ENCODE measurements around the gene PEX10.

The PEX10 gene

DNA sequence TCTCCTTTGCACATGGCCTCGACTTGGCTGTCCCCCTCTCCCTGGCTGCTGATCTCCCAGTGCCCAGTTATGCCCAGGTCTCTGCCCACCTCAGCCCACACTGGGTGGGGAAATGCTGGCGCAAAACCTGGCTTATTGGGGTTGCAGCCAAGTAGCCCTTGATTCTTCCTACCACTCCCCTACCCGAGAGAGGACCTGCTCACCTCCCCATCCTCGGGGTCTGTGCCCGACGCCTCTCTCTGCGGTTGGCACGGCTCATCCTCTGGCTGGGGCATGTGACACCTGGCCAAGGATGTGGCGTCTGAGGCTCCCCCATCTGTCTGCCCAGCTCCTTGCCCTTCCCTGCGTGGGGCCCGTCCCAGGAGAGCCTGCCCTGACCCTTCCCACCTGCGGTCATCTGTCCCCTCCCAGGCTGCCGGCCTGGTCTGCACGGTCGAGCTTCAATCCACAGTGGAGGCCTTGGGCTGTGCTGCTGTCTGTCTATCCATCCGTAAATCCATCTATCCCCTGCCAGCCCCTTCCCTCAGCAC, 6.5 kb upstream of the PEX10 start:
- H3K4me3 ChIP-seq (ENCODE audit: control insufficient read depth, low read depth, low read length) = no peak overlapping the region
- DNase-seq (ENCODE audit: low read depth) = no peak
- TF ChIP-seq, protein P1, sequence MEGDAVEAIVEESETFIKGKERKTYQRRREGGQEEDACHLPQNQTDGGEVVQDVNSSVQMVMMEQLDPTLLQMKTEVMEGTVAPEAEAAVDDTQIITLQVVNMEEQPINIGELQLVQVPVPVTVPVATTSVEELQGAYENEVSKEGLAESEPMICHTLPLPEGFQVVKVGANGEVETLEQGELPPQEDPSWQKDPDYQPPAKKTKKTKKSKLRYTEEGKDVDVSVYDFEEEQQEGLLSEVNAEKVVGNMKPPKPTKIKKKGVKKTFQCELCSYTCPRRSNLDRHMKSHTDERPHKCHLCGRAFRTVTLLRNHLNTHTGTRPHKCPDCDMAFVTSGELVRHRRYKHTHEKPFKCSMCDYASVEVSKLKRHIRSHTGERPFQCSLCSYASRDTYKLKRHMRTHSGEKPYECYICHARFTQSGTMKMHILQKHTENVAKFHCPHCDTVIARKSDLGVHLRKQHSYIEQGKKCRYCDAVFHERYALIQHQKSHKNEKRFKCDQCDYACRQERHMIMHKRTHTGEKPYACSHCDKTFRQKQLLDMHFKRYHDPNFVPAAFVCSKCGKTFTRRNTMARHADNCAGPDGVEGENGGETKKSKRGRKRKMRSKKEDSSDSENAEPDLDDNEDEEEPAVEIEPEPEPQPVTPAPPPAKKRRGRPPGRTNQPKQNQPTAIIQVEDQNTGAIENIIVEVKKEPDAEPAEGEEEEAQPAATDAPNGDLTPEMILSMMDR (conservative IDR thresholded peaks at IDR 0.05; ENCODE audit: control insufficient read depth, insufficient read depth, low read depth, low read length) = no peak

DNA sequence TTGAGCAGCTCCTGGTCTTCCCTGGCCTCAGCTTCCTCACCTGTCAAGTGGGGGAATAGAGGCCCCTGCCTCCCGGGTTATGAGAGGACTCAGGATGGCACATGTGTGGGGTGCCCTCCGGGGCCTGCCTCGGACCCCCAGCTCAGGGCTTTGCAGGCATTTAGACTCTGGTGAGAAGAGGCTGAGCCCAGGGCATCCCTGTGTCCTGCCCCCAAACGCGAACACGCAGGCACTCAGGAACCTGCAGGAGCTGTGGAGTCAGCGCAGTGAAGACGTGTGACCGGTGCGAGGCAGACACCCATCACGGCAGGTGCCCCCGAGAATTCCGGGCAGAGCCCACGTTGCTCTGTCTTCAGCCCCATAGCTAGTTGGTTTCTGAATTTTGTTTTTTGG, 5.5 kb upstream of the PEX10 start:
- H3K4me3 ChIP-seq (ENCODE audit: control insufficient read depth, low read depth, low read length) = no peak overlapping the region
- TF ChIP-seq, protein P1 (conservative IDR thresholded peaks at IDR 0.05; ENCODE audit: control insufficient read depth, insufficient read depth, low read depth, low read length) = no peak
- no peak for DNase-seq (ENCODE audit: low read depth)

DNA sequence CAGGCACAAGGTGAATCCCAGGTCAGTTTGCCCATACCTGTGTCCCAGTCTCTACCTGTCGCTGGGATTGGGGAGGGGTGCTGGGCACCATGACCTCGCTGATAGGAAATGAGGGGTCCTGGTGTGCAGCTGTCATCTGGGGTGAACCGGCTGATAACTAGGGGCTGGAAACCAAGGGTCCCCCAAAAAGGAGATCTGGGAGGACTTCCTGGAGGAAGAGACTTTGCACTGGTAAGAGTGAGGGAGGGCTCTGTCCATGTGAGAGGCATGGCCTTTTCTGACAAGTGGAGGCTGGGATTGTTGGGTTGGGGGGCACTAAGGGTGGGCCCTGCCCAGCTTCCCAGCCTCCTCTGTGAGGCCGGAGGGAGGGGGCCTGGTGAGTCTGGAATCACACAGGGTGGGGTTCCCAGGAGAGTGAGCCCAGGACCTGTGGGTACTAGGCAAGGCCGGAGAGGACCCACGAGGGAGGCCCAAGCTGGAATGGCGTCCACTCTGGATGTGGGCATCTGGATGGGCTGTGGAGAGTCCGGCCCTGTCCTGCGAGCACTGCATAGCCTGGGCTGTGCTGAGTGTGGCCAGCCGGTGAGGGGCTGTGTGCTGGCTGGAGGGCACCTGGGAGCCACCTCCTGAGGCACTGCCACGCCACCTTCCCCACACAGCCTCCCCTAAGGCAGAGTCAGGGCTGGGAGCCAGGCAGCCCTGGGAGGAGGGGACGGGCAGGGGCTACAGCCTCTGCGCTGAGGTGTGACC, 4.9 kb upstream of the PEX10 start:
- DNase-seq (ENCODE audit: low read depth) = no peak
- TF ChIP-seq, protein P1 (conservative IDR thresholded peaks at IDR 0.05; ENCODE audit: control insufficient read depth, insufficient read depth, low read depth, low read length) = no peak
- no peak overlapping the region for H3K4me3 ChIP-seq (ENCODE audit: control insufficient read depth, low read depth, low read length)

DNA sequence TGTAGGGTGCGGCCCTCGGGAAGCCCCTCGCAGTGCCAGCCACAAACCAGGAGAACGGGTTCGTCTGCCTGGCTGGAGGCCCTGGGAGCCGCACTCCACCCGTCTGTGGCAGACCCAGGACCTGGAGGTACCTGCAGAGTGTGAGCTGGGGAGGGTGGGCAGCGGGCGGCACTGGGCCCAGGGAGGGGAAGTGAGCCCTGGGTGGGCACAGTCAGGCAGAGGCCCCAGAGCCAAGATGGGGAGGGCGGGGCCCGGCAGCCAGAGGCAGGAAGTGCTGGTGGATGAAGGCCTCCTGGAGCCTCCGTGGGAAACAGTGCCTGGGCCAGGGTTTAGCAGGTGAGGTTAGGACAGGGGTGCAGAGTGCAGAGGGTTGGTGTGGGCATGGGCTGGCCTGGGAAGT, 4.0 kb upstream of the PEX10 start:
- TF ChIP-seq, protein P1 (conservative IDR thresholded peaks at IDR 0.05; ENCODE audit: control insufficient read depth, insufficient read depth, low read depth, low read length) = no peak
- no peak for DNase-seq (ENCODE audit: low read depth)
- no peak overlapping the region for H3K4me3 ChIP-seq (ENCODE audit: control insufficient read depth, low read depth, low read length)

GRCh38 chr1:2415801-2416208, 3.4 kb upstream of the PEX10 start:
- H3K4me3 ChIP-seq (ENCODE audit: control insufficient read depth, low read depth, low read length) = no peak overlapping the region
- TF ChIP-seq, protein P1 (conservative IDR thresholded peaks at IDR 0.05; ENCODE audit: control insufficient read depth, insufficient read depth, low read depth, low read length) = no peak
- DNase-seq (ENCODE audit: low read depth) = no peak

- TF ChIP-seq, protein P1 (conservative IDR thresholded peaks at IDR 0.05; ENCODE audit: control insufficient read depth, insufficient read depth, low read depth, low read length) = no peak
- DNase-seq (ENCODE audit: low read depth) = no peak
- H3K4me3 ChIP-seq (ENCODE audit: control insufficient read depth, low read depth, low read length) = no peak overlapping the region
Observed at GRCh38 chr1:2415337-2415736, 3.0 kb upstream of the PEX10 start.
